CD14-positive monocyte (primary cell): ENCODE results near the gene WWC1. TPM values are rescaled to one million over a fixed set of nuclear protein-coding genes. Genes with fewer than 3 reads are reported as not detected.

Experiments used
- DNase-seq, 3 donors: peaks; one replicate each; pipeline ENCODE4 v3.0.0-alpha.2; 2011 to 2022
- H2AFZ ChIP-seq: 2 replicates; pipeline ENCODE4 v1.6.0; 2012; ENCODE audit warnings: mild to moderate bottlenecking, low read depth, low read length, inconsistent platforms; ENCODE audit not compliant: insufficient read depth, poor library complexity, severe bottlenecking
- H3K27ac ChIP-seq, 2 donors: 1 replicate in 1 of 2; 2 replicates in 1 of 2; pipeline ENCODE4 v1.5.1; 2012 to 2013; ENCODE audit warnings: low read length in 2 of 2, control low read depth in 1 of 2, inconsistent platforms in 1 of 2, low read depth in 1 of 2, mild to moderate bottlenecking in 1 of 2
- H3K27me3 ChIP-seq, 2 donors: one replicate each; pipeline versions ENCODE4 v1.6.0 to v1.6.1; 2011 to 2013; ENCODE audit warnings: low read length in 2 of 2; ENCODE audit not compliant: control insufficient read depth in 2 of 2, insufficient read depth in 2 of 2
- H3K36me3 ChIP-seq, 2 donors: replicated peaks in 1 of 2; 1 replicate in 1 of 2; 2 replicates in 1 of 2; pipeline versions ENCODE4 v1.5.1 to v1.6.1; 2012 to 2013; ENCODE audit warnings: low read length in 2 of 2, control low read depth in 1 of 2, inconsistent platforms in 1 of 2, mild to moderate bottlenecking in 1 of 2; ENCODE audit not compliant: insufficient read depth in 2 of 2, control insufficient read depth in 1 of 2
- H3K4me1 ChIP-seq, 2 donors: 1 replicate in 1 of 2; 2 replicates in 1 of 2; pipeline versions ENCODE4 v1.5.1 to v1.6.1; 2012 to 2013; ENCODE audit warnings: low read length in 2 of 2, control low read depth in 1 of 2, inconsistent platforms in 1 of 2, mild to moderate bottlenecking in 1 of 2, moderate library complexity in 1 of 2; ENCODE audit not compliant: insufficient read depth in 2 of 2, control insufficient read depth in 1 of 2
- H3K4me2 ChIP-seq: replicated peaks from 2 replicates; pipeline ENCODE3; 2012; ENCODE audit warnings: low read length, moderate library complexity, mild to moderate bottlenecking; ENCODE audit not compliant: poor library complexity, severe bottlenecking; ENCODE audit errors: extremely low read depth
- H3K4me3 ChIP-seq, 3 experiments: fragments of 200-600 bp in 1 of 3; sonication (generic) in 1 of 3; replicated peaks in 1 of 3; 1 replicate in 2 of 3; 2 replicates in 1 of 3; pipeline ENCODE4 v1.5.1; 2011 to 2013; ENCODE audit warnings: low read length in 3 of 3, mild to moderate bottlenecking in 3 of 3, control low read depth in 2 of 3, low read depth in 2 of 3, inconsistent platforms in 1 of 3, moderate library complexity in 1 of 3
- H3K79me2 ChIP-seq: 2 replicates; pipeline ENCODE4 v1.6.0; 2012; ENCODE audit warnings: mild to moderate bottlenecking, control low read depth, inconsistent platforms, low read length, moderate library complexity; ENCODE audit not compliant: insufficient read depth
- H3K9ac ChIP-seq: 2 replicates; pipeline ENCODE4 v1.6.0; 2017; ENCODE audit warnings: low read length, mild to moderate bottlenecking; ENCODE audit not compliant: insufficient read depth, poor library complexity, severe bottlenecking
- H3K9me3 ChIP-seq, 2 donors: replicated peaks in 1 of 2; 1 replicate in 1 of 2; 2 replicates in 1 of 2; pipeline versions ENCODE4 v1.5.1 to v1.6.1; 2012 to 2013; ENCODE audit warnings: low read length in 2 of 2, control low read depth in 1 of 2; ENCODE audit not compliant: control insufficient read depth in 1 of 2, insufficient read depth in 1 of 2
- H4K20me1 ChIP-seq: 2 replicates; pipeline ENCODE4 v1.6.0; 2012; ENCODE audit warnings: mild to moderate bottlenecking, low read length, control low read depth, moderate library complexity; ENCODE audit not compliant: insufficient read depth
- H3K27ac Mint-ChIP-seq, 7 donors: one replicate each; pipeline ENCODE4 v1.8.0; 2020; ENCODE audit warnings: mild to moderate bottlenecking in 7 of 7, mixed read lengths in 7 of 7, moderate library complexity in 6 of 7, inconsistent platforms in 2 of 7
- H3K27me3 Mint-ChIP-seq, 3 donors: one replicate each; pipeline ENCODE4 v1.8.0; 2021 to 2022; ENCODE audit warnings: low read depth in 3 of 3, mild to moderate bottlenecking in 3 of 3, mixed read lengths in 3 of 3, moderate library complexity in 3 of 3, inconsistent platforms in 1 of 3
- H3K36me3 Mint-ChIP-seq, 2 donors: one replicate each; pipeline ENCODE4 v1.8.0; 2020; ENCODE audit warnings: mixed read lengths in 2 of 2, inconsistent platforms in 1 of 2, mild to moderate bottlenecking in 1 of 2
- H3K4me1 Mint-ChIP-seq: one replicate; pipeline ENCODE4 v1.8.0; 2020; ENCODE audit warnings: mild to moderate bottlenecking, mixed read lengths
- H3K4me3 Mint-ChIP-seq, 2 donors: one replicate each; pipeline ENCODE4 v1.8.0; 2020; ENCODE audit warnings: mild to moderate bottlenecking in 2 of 2, mixed read lengths in 2 of 2, moderate library complexity in 1 of 2
- H3K9me3 Mint-ChIP-seq, 7 donors: one replicate each; pipeline ENCODE4 v1.8.0; 2020 to 2022; ENCODE audit warnings: mixed read lengths in 7 of 7, mild to moderate bottlenecking in 6 of 7, moderate library complexity in 6 of 7, inconsistent platforms in 2 of 7
- CTCF ChIP-seq: fragments of 200-600 bp; IDR thresholded peaks from one replicate; pipeline ENCODE4 v1.8.0; 2022; ENCODE audit warnings: antibody characterized with exemption, mild to moderate bottlenecking
- WGBS: methylation state at CpG from one replicate; pipeline ENCODE4 v1.1.5; 2013; ENCODE audit warnings: missing lambda C conversion rate; ENCODE audit not compliant: insufficient coverage; 5-methylcytosine and 5-hydroxymethylcytosine counted together
- intact Hi-C, 2 donors: fragments of 100-400 bp; cut with micrococcal nuclease; formaldehyde crosslinking; loops; one replicate each; pipeline versions ENCODE4 v1.15.0 to v1.15.1; 2023
- polyA plus RNA-seq, 3 donors: library from polyadenylated mRNA; depleted of rRNA in 1 of 3; unstranded in 2 of 3; stranded (reverse) in 1 of 3; fragments of 300-500 nt in 2 of 3; fragments of >200 nt in 1 of 3; fragmentation: Illumina TruSeq in 2 of 3; gene quantifications; 1 replicate in 2 of 3; 2 replicates in 1 of 3; pipeline ENCODE4 v1.2.3, GENCODE V29; 2012 to 2021

WWC1 gene
- polyA plus RNA-seq, 3 donors: not detected

GRCh38 chr5:168318240-168318639 is 26.8 kb downstream of the WWC1 start:
- no peaks in the 10 kb centered on the region for H3K9me3 ChIP-seq
- peaks cover 0 to 2% (median 0%) of the 10 kb centered on the region in 7 donors for H3K9me3 Mint-ChIP-seq
- H3K27me3 ChIP-seq: no peaks in the 10 kb centered on the region
- no peak overlapping the region for H2AFZ ChIP-seq
- peaks cover 17% of the 10 kb centered on the region for H3K4me1 Mint-ChIP-seq
- no peaks in the 10 kb centered on the region for H3K79me2 ChIP-seq
- no peak overlapping the region for H3K4me2 ChIP-seq
- no peak overlapping the region for H3K4me3 Mint-ChIP-seq
- no peak overlapping the region for H3K4me3 ChIP-seq
- H3K36me3 ChIP-seq: no peaks in the 10 kb centered on the region
- no peaks in the 10 kb centered on the region for H3K36me3 Mint-ChIP-seq
- H3K4me1 ChIP-seq: no peaks in the 10 kb centered on the region
- H3K9ac ChIP-seq: no peak overlapping the region
- H3K27ac Mint-ChIP-seq: no peak overlapping the region
- H4K20me1 ChIP-seq: no peaks in the 10 kb centered on the region
- intact Hi-C loops: no loop called here
- H3K27me3 Mint-ChIP-seq: peaks cover 0 to 5% (median under 1%) of the 10 kb centered on the region in 3 donors
- WGBS: 20% methylated on average over 1 of the region's 4 CpGs
- DNase-seq: no peak
- no peak overlapping the region for H3K27ac ChIP-seq
- TF ChIP-seq CTCF: no peak

- no peaks in the 10 kb centered on the region for H3K27me3 ChIP-seq
- no peak for TF ChIP-seq CTCF
- intact Hi-C loops: no loop called here
- Mint-ChIP-seq H3K9me3 (no peaks in the 10 kb centered on the region), H3K4me3 (no peak overlapping the region), H3K36me3 (no peaks in the 10 kb centered on the region), H3K27ac (no peak overlapping the region), H3K27me3 (peaks cover 0 to 4% (median 2%) of the 10 kb centered on the region in 3 donors), H3K4me1 (peaks cover 17% of the 10 kb centered on the region)
- H3K36me3 ChIP-seq: no peaks in the 10 kb centered on the region
- H3K4me2 ChIP-seq: no peak overlapping the region
- H3K9ac ChIP-seq: no peak overlapping the region
- H3K79me2 ChIP-seq: no peaks in the 10 kb centered on the region
- no peaks in the 10 kb centered on the region for H4K20me1 ChIP-seq
- H3K9me3 ChIP-seq: no peaks in the 10 kb centered on the region
- H3K4me3 ChIP-seq: no peak overlapping the region
- no peak for DNase-seq
- no peaks in the 10 kb centered on the region for H3K4me1 ChIP-seq
- no peak overlapping the region for H2AFZ ChIP-seq
- no peak overlapping the region for H3K27ac ChIP-seq
- WGBS: no CpG with 5 or more reads among the region's 3 CpGs
These were observed 28.3 kb downstream of the WWC1 start for GRCh38 chr5:168319774-168320173.
